Mononuclear cell (primary cell): ENCODE measurements around the gene USE1. TPM values are rescaled to one million over a fixed set of nuclear protein-coding genes. Genes with fewer than 3 reads are reported as not detected.

ENCODE experiments used
- H3K27me3 ChIP-seq: 2 replicates; pipeline ENCODE4 v1.6.0; 2011; ENCODE audit warnings: low read length, control low read depth; ENCODE audit not compliant: insufficient read depth
- H3K4me1 ChIP-seq: 2 replicates; pipeline ENCODE4 v1.5.1; 2011; ENCODE audit warnings: mild to moderate bottlenecking, low read length, control low read depth; ENCODE audit not compliant: insufficient read depth
- H3K4me3 ChIP-seq: 2 replicates; pipeline ENCODE4 v1.5.1; 2011; ENCODE audit warnings: mild to moderate bottlenecking, low read length, moderate library complexity
- H3K9me3 ChIP-seq: 2 replicates; pipeline ENCODE4 v1.5.1; 2011; ENCODE audit warnings: low read depth, mild to moderate bottlenecking, control low read depth, low read length
- total RNA-seq: library from RNA; depleted of rRNA; stranded (reverse); fragments of >200 nt; gene quantifications from one replicate; pipeline ENCODE4 v1.2.3, GENCODE V29; 2012

Gene USE1
- total RNA-seq, 1 donor: 8.6 TPM

DNA sequence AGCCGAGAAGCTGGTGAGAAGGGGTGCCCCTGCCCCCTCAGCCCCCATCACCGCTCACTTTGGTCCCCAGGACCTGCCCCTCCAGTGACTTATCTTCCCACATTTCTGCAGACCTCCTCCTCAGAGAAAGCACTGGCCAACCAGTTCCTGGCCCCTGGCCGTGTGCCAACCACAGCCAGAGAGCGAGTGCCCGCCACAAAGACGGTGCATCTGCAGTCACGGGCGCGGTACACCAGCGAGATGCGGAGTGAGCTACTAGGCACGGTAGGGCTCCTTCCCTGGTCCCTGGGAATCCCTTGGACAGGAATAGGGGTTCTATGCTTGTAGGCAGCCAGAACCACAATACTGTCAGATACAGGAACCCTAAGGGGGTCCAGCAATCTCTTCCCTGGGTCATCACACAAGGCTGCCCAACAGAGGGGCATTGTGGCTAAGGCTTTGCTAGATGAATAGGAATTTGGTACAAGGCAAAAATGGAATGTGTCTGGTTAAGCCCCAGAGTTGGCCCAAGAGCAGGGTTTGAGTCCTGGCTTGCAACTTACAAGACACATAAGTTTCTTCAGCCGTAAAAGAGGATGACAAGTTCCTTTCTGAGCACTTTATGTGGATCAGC lies 1.0 kb downstream of the USE1 start:
- Histone ChIP-seq H3K4me3 (no peak overlapping the region), H3K4me1 (peaks cover 15% of the 10 kb centered on the region), H3K9me3 (no peaks in the 10 kb centered on the region), H3K27me3 (no peaks in the 10 kb centered on the region)

DNA sequence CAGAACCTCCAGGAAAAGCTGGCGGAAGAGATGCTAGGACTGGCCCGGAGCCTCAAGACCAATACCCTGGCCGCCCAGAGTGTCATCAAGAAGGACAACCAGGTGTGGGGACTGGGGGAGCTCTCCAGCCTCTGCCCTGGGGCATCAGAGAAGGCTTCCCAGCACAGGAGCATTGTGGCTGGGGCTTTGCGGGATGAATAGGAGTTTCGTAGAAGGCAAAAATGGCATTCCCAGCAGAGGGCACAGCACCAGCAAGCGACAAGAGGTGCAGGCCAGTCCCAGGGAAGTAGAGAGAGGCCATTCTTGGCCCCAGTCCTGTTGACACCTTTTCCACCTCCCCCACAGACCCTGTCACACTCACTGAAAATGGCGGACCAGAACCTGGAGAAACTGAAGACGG lies 4.1 kb downstream of the USE1 start:
- H3K9me3 ChIP-seq: no peaks in the 10 kb centered on the region
- H3K4me3 ChIP-seq: no peak overlapping the region
- H3K27me3 ChIP-seq: no peaks in the 10 kb centered on the region
- peaks cover 21% of the 10 kb centered on the region for H3K4me1 ChIP-seq

DNA sequence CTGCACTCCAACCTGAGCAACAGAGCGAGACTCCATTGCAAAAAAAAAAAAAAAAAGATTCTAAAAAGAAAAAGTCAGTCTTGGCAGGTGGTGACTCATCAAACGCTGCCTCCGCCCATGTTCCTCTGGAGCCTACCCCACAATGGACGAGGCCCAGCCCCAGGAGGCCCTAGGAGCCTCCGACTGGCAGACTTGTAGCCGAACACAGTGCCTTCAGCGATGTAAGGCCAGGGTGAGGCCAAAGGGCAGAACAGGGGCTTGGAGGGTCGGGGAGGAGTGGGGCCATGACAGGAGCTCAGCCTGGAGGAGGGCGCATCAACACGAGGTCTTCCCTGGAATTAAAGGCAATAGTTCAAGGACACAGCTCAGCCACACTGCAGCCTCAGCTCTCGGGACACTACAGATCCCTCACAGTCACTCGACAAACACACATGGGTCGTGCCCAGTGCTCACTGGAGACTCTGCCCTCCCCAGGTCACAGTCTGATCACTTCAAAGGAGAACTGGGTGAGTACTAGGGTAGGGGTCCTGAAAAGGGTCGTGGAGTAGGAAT lies 5.1 kb downstream of the USE1 start:
- Histone ChIP-seq H3K9me3 (no peaks in the 10 kb centered on the region), H3K4me1 (peaks cover 16% of the 10 kb centered on the region), H3K4me3 (no peak overlapping the region), H3K27me3 (no peaks in the 10 kb centered on the region)

DNA sequence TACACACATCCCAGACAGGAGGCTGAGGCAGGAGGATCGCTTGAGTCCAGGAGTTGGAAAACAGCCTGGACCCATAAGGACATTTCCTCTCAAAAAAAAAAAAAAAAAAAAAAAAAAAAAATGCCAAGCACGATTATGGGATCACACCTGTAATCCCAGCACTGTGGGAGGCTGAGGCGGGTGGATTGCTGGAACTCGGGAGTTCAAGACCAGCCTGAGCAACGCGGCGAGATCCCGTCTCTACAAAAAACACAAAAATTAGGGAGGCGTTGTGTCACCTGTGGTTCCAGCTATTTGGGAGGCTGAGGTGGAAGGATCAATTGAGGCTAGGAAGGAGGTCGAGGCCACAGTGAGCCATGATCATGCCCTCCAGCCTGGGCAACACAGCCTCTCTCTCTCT lies 9.9 kb downstream of the USE1 start:
- Histone ChIP-seq H3K27me3 (no peaks in the 10 kb centered on the region), H3K9me3 (no peaks in the 10 kb centered on the region), H3K4me3 (no peak overlapping the region), H3K4me1 (peaks cover 22% of the 10 kb centered on the region)

DNA sequence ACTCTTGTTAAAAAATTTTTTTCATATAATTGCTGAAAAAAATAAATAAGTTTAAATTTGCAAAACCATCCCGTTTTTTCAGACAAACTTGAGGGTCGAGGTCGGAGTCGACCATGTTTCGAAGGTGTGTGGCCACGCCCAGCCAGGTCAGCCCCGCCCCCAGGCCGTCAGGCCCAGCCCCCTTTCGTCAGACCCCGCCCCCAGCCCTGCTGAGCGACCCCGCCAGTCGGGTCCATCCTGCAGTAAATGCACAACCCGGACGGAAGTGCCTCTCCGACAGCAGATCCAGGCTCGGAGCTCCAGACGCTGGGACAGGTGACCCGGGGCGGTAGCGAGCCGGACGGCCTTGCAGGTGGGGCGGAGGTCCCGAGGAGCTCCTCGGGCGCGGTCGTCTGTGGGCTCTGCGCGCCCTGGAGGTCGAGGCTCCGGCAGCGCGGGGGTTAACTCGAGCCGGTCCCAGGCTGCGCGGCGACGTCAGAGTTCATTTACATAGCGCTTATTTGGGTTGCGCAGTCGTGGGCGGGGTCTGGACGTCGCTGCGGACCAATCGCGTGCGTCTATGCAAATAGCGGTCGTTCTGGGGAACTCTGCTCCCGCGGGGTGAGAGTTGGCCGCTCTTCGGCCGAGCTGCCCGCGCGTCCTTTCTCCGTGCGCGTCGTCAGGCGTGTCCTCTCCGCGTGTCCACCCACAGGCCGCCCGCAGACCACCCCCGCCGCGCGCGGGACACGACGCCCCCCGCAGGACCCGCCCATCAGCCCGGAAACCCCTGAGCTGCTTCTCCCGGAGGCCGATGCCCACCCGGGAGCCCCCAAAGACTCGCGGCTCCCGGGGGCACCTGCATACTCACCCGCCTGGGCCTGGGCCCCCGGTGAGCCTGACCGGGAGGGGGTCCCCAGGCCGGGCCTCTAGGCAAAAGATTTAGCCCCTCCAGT lies 11.1 kb downstream of the USE1 start, which contains the start of gene OCEL1:
Gene OCEL1, plus strand, starts transcription at position 225 of the 932 bp plus-strand sequence. Its CDS starts 22 bp downstream, at position 247.
- Histone ChIP-seq H3K9me3 (no peaks in the 10 kb centered on the region), H3K27me3 (no peaks in the 10 kb centered on the region), H3K4me3 (peak within 1 kb of the TSS; percentile 70), H3K4me1 (peaks cover 22% of the 10 kb centered on the region)

DNA sequence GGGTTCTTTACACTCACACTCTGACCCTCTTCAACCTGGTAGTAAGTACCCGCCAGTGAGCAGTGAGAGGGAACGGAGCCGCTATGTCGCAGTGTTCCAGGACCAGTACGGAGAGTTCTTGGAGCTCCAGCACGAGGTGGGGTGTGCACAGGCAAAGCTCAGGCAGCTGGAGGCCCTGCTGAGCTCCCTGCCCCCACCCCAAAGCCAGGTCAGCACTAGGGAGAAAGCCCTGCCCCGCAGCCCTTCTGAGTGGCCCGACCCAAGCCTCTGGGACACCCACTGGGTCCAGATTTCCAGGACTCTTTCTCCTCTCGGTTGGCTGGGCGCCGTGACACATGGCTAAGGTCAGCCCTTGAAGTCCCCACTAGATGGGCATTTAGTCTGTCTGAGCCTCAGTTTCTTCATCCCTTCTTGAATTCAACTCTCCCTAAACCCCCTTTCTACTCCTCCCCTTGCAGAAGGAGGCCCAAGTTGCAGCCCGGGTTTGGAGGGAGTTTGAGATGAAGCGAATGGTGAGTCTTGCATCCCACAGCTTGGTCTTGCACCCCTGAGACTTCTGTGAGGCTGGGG lies 12.7 kb downstream of the USE1 start:
- Histone ChIP-seq H3K4me3 (no peak overlapping the region), H3K27me3 (no peaks in the 10 kb centered on the region), H3K4me1 (peaks cover 22% of the 10 kb centered on the region), H3K9me3 (no peaks in the 10 kb centered on the region)

DNA sequence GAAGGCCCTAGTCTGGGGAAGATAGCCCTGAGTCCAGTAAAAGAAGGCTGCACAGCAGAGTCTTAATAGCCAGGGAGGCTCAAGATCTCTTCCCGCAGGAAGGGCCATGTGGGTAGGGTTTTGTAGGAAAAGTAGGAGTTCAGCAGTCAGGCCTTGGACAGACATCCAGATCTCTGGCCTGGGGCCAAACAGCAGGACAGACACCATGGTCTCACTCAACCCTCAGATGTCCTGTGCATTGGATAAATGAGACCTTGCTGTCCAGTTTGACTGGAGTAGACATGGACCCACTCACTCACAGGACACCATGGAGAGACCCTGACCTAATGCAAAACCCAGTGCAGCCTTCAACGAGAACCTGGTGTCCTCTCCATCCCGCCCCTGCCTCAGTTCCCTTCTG lies 14.7 kb downstream of the USE1 start:
- no peak overlapping the region for H3K4me3 ChIP-seq

DNA sequence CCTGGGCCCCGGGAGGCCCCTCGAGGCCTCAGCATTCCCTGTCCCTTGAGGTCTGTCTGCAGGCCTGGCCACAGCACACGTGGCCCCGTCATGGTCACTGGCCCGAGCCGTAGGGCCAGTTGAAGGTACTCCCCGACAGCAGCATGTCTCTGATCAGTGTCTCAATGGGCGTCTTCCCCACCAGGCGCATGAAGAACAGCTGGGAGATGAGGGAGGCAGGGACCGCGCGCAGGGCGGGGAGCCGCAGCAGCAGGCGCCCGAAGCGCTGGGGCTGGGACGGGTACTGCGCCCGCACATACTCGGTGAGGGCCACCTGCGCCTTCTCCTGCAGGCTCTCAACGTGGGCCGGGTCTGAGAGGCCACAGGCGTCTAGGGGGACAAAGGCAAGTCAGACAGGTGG lies 17.1 kb downstream of the USE1 start:
- no peak overlapping the region for H3K4me3 ChIP-seq
- H3K9me3 ChIP-seq: no peaks in the 10 kb centered on the region
- no peaks in the 10 kb centered on the region for H3K27me3 ChIP-seq
- peaks cover 17% of the 10 kb centered on the region for H3K4me1 ChIP-seq

More for the DNA sequence above, 14.7 kb downstream of the USE1 start:
- peaks cover 23% of the 10 kb centered on the region for H3K4me1 ChIP-seq
- H3K9me3 ChIP-seq: no peaks in the 10 kb centered on the region
- H3K27me3 ChIP-seq: no peaks in the 10 kb centered on the region

DNA sequence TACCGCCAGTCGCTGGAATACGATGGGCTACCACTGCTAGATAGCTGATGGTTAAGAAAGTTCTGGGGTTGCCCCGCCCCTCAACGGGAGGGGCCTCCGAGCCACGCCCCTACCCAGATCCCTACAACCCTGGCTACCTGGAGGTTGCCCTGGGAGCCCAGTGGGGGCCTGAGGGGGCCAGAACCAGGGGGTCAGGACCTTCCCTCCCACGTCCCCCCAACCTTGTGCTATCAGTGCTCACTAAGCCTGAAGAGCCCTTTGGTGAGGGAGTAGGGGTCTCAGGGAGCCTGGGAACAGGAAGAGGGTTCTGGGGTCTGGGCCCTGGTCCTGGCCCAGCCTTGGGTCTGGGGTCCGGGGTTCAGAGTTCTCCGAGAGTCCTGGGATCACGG lies 19.7 kb downstream of the USE1 start:
- H3K9me3 ChIP-seq: no peaks in the 10 kb centered on the region
- H3K4me1 ChIP-seq: peaks cover 16% of the 10 kb centered on the region
- no peaks in the 10 kb centered on the region for H3K27me3 ChIP-seq
- peak overlapping the region; percentile 45 for H3K4me3 ChIP-seq

DNA sequence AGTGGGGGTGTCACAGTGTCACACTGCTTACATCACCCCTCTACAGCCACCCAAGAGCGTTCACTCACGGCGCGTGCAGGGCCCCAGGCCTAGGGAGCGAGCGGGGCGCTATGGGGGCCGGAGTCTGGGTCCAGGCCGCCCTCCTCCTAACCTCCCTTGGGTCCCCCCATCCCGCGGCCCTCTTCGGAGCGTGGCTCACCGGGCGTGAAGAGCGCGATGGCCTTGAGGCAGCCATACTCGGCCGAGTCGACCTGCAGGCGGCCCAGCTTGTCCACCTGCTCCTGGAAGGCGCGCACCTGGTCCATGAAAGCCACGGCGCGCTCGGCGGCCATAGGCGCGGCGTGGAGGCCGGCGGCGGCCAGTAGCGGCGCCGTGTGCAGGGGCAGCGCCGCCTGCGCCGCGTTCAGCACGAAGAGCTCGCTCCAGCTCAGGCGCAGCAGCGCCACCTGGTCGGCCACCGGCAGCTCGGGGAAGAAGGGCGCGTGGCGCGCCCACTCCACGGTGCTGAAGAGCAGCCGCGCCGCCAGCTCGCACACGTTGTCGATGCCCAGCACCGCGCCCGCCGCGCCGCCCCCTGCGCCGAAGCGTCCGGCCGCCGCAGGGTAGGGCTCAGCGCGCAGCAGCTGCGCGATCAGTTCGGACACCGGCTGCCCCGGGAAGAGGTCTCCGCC lies 20.3 kb downstream of the USE1 start:
- Histone ChIP-seq H3K27me3 (no peaks in the 10 kb centered on the region), H3K4me3 (peak overlapping the region; percentile 45), H3K4me1 (peaks cover 16% of the 10 kb centered on the region), H3K9me3 (no peaks in the 10 kb centered on the region)

DNA sequence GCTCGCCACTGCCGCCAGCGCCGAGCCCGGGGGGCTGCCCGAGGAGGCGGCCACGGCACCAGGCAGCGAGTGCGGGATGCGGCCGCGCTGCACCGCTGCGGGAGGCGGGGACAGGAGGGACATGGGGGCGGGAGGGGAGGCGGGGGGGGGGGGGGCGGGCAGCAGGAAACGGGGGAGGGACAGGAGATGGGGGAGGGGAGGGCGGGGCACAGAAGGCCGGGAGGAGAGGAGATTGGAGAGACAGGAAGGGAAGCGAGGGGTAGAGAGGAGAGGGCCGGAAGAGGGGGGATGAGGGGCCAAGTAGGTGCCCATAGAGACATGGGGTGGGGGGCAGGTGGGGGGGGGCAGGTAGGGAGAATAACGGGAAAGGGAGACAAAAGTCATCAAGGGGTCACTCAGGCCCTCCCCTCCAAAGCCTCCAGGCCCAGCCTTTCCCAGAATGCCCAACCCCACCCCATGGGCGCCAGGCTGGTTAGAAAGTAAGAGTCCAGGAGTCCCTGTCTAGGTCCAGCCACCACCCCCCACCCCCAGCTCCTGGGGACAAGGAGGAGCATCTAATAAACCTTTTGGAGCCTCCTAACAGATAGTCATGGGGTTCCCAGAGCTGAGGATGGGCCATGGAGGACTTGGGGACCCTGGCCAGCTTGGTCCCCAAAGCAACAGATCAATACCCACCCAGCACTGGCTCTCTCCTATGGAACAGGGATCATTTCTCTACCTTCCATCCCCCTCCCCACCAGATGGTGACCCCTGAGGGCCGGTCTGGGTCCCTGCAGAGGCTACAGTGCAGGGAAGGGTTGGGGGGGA lies 21.0 kb downstream of the USE1 start:
- Histone ChIP-seq H3K27me3 (no peaks in the 10 kb centered on the region), H3K4me3 (peak overlapping the region; percentile 45), H3K4me1 (peaks cover 16% of the 10 kb centered on the region), H3K9me3 (no peaks in the 10 kb centered on the region)

DNA sequence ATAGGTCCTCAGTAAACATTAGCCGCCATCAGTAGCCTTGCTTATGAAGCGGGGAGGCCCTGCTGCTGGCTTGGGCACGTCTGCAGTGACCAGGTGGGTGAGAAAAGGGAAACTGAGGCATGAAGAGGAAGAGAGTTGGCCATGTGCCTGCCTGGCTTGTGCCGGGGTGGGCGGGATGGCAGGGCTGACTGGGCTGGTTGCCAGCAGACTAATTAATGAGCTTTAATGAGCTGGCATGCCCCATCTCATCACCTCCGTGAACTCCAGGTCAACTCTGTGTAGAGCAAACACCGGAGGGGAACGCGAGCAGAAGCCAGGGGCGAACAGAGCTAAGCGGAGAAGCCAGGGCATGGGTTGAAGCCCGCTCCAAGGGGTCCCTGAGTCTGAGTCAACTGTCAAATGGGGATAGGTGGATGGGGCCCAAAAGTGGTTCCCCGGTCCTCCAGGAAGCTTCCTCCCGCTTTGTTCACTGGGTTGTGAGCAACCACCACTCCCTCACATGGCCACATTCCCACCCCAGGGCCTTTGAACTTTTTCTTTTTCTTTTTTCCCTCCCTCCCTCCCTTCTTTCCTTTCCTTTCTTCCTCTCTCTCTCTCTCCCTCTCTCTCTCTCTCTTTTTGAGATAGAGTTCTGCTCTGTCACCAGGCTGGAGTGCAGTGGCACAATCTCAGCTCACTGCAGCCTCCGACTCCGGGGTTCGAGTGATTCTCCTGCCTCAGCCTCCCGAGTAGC lies 21.8 kb downstream of the USE1 start:
- no peaks in the 10 kb centered on the region for H3K9me3 ChIP-seq
- H3K4me3 ChIP-seq: no peak overlapping the region
- no peaks in the 10 kb centered on the region for H3K27me3 ChIP-seq
- peaks cover 16% of the 10 kb centered on the region for H3K4me1 ChIP-seq

DNA sequence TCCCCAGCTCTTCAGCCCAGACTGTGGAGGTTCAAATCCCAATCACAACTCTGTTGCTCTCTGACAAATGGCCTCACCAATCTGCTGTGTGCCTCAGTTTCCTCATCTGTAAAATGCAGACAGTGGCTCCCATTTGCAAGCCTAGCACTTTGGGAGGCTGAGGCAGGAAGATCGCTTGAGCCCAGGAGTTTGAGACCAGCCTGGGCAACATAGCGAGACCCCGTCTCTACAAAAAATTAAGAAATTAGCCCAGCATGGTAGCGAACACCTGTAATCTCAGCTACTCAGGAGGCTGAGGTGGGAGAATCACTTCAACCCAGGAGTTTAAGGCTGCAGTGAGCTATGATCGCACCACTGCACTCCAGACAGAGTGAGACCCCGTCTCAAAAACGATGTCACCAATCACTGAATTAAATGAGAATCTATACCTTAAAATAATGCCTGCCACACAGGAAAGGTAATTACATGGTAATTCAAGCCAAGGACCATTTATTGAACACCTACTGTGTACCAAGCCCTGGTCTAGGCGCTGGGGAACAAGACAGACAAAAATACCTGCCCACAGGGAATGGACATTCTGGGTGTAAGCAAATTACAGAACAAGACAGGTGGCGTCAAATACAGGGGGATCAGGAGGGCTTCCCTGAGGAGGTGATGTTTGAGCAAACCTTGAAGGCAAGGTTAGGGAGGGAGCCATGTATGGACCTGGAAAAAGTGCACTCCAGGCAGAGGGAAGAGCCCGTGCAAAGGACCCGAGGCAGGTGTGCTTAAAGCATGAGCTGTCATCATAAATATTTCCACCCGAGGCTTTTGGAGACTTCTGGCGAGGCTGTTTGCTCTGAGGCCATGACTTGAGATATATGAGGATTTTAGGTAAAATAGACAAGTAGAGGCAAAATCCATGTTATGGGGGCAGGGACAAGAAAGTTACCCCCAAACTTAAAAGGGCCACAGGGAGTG lies 22.9 kb downstream of the USE1 start:
- Histone ChIP-seq H3K4me3 (no peak overlapping the region), H3K27me3 (no peaks in the 10 kb centered on the region), H3K9me3 (no peaks in the 10 kb centered on the region), H3K4me1 (peaks cover 16% of the 10 kb centered on the region)
